Measurements from ENCODE around the gene PIP4K2C.

- TF ChIP-seq, protein P1, sequence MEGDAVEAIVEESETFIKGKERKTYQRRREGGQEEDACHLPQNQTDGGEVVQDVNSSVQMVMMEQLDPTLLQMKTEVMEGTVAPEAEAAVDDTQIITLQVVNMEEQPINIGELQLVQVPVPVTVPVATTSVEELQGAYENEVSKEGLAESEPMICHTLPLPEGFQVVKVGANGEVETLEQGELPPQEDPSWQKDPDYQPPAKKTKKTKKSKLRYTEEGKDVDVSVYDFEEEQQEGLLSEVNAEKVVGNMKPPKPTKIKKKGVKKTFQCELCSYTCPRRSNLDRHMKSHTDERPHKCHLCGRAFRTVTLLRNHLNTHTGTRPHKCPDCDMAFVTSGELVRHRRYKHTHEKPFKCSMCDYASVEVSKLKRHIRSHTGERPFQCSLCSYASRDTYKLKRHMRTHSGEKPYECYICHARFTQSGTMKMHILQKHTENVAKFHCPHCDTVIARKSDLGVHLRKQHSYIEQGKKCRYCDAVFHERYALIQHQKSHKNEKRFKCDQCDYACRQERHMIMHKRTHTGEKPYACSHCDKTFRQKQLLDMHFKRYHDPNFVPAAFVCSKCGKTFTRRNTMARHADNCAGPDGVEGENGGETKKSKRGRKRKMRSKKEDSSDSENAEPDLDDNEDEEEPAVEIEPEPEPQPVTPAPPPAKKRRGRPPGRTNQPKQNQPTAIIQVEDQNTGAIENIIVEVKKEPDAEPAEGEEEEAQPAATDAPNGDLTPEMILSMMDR (IDR thresholded peaks at IDR 0.05; ENCODE audit: insufficient read depth, low read length) = no peak
- TF ChIP-seq POLR2AphosphoS5 (IDR thresholded peaks at IDR 0.05; ENCODE audit: low read depth) = no peak
- no peak for TF ChIP-seq GABPA (IDR thresholded peaks at IDR 0.05; ENCODE audit: low read depth)
These were observed 41.6 kb upstream of the PIP4K2C start for GRCh38 chr12:57549203-57549908.
